22Rv1 (cell line): ENCODE measurements around the gene RCE1.

Experiments
- H3K27ac ChIP-seq: fragments of 450-650 bp; 2 replicates; pipeline ENCODE4 v1.5.1; 2017
- CTCF ChIP-seq: fragments of 450-650 bp; IDR thresholded peaks from 2 replicates; pipeline ENCODE4 v1.5.1; 2017; ENCODE audit warnings: mild to moderate bottlenecking
- ZFX ChIP-seq: fragments of 450-650 bp; IDR thresholded peaks from 2 replicates; pipeline ENCODE4 v1.6.1; 2017; ENCODE audit warnings: antibody characterized with exemption, borderline replicate concordance

Gene RCE1

GRCh38 chr11:66859686-66860448, 16.6 kb downstream of the RCE1 start:
- TF ChIP-seq ZFX, result no peak
- TF ChIP-seq CTCF, result no peak
- H3K27ac ChIP-seq, result no peak overlapping the region

- TF ChIP-seq ZFX (no peak), CTCF (no peak)
- no peak overlapping the region for H3K27ac ChIP-seq
These were observed 17.2 kb downstream of the RCE1 start for GRCh38 chr11:66860449-66860831.

GRCh38 chr11:66861038-66861773, 18.0 kb downstream of the RCE1 start:
- TF ChIP-seq ZFX (no peak), CTCF (no peak)
- H3K27ac ChIP-seq, result no peak overlapping the region

GRCh38 chr11:66861774-66862558, 18.7 kb downstream of the RCE1 start:
- H3K27ac ChIP-seq, result no peak overlapping the region
- TF ChIP-seq CTCF (no peak), ZFX (no peak)

GRCh38 chr11:66862559-66863037, 19.4 kb downstream of the RCE1 start:
- no peak overlapping the region for H3K27ac ChIP-seq
- TF ChIP-seq ZFX (no peak), CTCF (no peak)

GRCh38 chr11:66863428-66864125, 20.3 kb downstream of the RCE1 start:
- TF ChIP-seq CTCF, result no peak
- TF ChIP-seq ZFX, result no peak
- no peak overlapping the region for H3K27ac ChIP-seq
